ENCODE measurements around the gene DCLK1.

The DCLK1 gene

GRCh38 chr13:35851356-35851755 is 279.8 kb downstream of the DCLK1 start:
- 86 to 100% methylated on average over 2 to 3 of the region's 5 CpGs for WGBS, 2 experiments (ENCODE audit: insufficient coverage in 2 of 2)
- no peaks in the 10 kb centered on the region for H3K9me3 ChIP-seq (ENCODE audit: control insufficient read depth, low read length)

GRCh38 chr13:35850569-35850968 is 280.6 kb downstream of the DCLK1 start:
- 80% methylated on average over 1 to 2 of the region's 5 CpGs for WGBS, 2 experiments (ENCODE audit: insufficient coverage in 2 of 2)

More at GRCh38 chr13:35851356-35851755, 279.8 kb downstream of the DCLK1 start:
- H3K4me3 ChIP-seq (ENCODE audit: extremely low read depth, insufficient read depth, low read length, poor library complexity, severe bottlenecking), result no peak overlapping the region
- peaks cover 32% of the 10 kb centered on the region for H3K4me1 ChIP-seq (ENCODE audit: control insufficient read depth, insufficient read depth, low read length, poor library complexity, severe bottlenecking)
- no peaks in the 10 kb centered on the region for H3K36me3 ChIP-seq (ENCODE audit: control insufficient read depth, insufficient read depth, low read length)
- no peak overlapping the region for H3K27ac ChIP-seq (ENCODE audit: low read depth, low read length, severe bottlenecking)

GRCh38 chr13:35849256-35849644 is 281.9 kb downstream of the DCLK1 start:
- Histone ChIP-seq H3K27ac (ENCODE audit: low read depth, low read length, severe bottlenecking) (no peak overlapping the region), H3K36me3 (ENCODE audit: control insufficient read depth, insufficient read depth, low read length) (no peaks in the 10 kb centered on the region), H3K9me3 (ENCODE audit: control insufficient read depth, low read length) (no peaks in the 10 kb centered on the region), H3K4me1 (ENCODE audit: control insufficient read depth, insufficient read depth, low read length, poor library complexity, severe bottlenecking) (peaks cover 16% of the 10 kb centered on the region), H3K4me3 (ENCODE audit: extremely low read depth, insufficient read depth, low read length, poor library complexity, severe bottlenecking) (no peak overlapping the region)
- WGBS, 2 experiments (ENCODE audit: insufficient coverage in 2 of 2), result no CpG with 5 or more reads among the region's 2 CpGs

More at GRCh38 chr13:35850569-35850968, 280.6 kb downstream of the DCLK1 start:
- H3K4me3 ChIP-seq (ENCODE audit: extremely low read depth, insufficient read depth, low read length, poor library complexity, severe bottlenecking), result no peak overlapping the region
- H3K36me3 ChIP-seq (ENCODE audit: control insufficient read depth, insufficient read depth, low read length), result no peaks in the 10 kb centered on the region
- H3K9me3 ChIP-seq (ENCODE audit: control insufficient read depth, low read length), result no peaks in the 10 kb centered on the region
- no peak overlapping the region for H3K27ac ChIP-seq (ENCODE audit: low read depth, low read length, severe bottlenecking)
- H3K4me1 ChIP-seq (ENCODE audit: control insufficient read depth, insufficient read depth, low read length, poor library complexity, severe bottlenecking), result peaks cover 26% of the 10 kb centered on the region

DNA sequence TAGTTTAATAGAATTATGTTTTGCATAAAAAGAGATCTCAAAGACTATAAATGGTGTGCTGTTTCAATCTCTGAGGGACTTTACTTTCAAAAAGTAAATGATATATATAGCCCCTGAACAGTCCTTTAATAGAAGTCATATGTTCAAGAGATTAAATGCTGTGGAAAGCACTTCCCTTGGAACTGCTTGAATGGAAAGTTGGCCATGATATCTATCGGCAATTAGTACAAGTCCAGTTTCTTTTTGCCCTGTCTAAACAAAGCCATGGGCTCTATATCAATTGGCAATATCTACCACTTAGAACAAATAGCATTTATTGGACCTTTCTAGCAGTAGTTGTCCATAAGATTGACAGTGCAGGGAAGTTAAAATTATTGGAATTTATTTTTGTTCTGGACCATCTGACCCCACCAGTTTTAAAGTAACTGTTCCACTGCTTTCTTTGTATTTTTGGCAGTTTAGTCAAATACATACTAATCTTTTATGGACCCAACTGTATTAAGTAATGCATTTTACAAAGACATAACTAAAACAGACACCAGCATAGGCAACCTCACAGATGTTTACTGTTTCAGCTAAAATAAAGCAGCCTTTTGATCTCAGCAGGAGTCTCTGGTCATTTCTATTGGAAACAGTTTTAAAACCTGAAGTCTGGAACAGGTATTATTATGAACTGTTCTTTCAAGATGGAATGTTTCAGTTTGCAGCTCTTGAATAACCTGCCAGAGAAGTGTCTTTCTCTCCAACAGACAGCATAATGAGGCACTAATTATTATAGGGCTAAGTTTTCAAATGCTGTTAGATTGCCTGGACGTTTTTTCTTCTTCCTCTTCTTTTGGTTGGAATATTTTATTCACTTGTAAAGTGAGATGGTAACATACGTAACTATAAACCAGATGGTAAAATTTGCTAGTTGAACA is 282.6 kb downstream of the DCLK1 start:
- Histone ChIP-seq H3K9me3 (ENCODE audit: control insufficient read depth, low read length) (no peaks in the 10 kb centered on the region), H3K4me3 (ENCODE audit: extremely low read depth, insufficient read depth, low read length, poor library complexity, severe bottlenecking) (no peak overlapping the region), H3K27ac (ENCODE audit: low read depth, low read length, severe bottlenecking) (no peak overlapping the region), H3K4me1 (ENCODE audit: control insufficient read depth, insufficient read depth, low read length, poor library complexity, severe bottlenecking) (peaks cover 10% of the 10 kb centered on the region), H3K36me3 (ENCODE audit: control insufficient read depth, insufficient read depth, low read length) (no peaks in the 10 kb centered on the region)
- WGBS, 2 experiments (ENCODE audit: insufficient coverage in 2 of 2), result 86% methylated on average over 1 of the region's 3 CpGs; no CpG with 5 or more reads in 1 of the 2 experiments

DNA sequence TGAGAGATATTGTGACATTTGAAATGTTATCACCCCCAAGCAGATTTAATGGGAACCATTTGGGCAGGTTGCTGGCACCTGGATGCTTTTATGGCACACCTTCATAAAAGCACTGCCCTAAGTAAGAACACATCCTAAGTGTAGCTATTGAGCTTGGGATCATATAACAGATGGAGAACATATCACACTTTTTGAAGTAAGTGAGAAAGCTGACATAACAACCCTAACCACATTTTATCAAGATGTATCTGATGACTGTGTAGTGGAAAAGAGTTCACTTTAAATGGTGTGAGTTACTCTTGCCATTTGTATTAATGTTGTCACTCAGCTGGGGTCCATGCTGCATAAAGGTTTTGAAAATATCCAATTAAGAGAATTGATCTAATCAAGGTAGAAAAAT is 287.9 kb downstream of the DCLK1 start:
- Histone ChIP-seq H3K36me3 (ENCODE audit: control insufficient read depth, insufficient read depth, low read length) (no peaks in the 10 kb centered on the region), H3K4me1 (ENCODE audit: control insufficient read depth, insufficient read depth, low read length, poor library complexity, severe bottlenecking) (peaks cover 16% of the 10 kb centered on the region), H3K9me3 (ENCODE audit: control insufficient read depth, low read length) (no peaks in the 10 kb centered on the region), H3K4me3 (ENCODE audit: extremely low read depth, insufficient read depth, low read length, poor library complexity, severe bottlenecking) (no peak overlapping the region), H3K27ac (ENCODE audit: low read depth, low read length, severe bottlenecking) (no peak overlapping the region)

DNA sequence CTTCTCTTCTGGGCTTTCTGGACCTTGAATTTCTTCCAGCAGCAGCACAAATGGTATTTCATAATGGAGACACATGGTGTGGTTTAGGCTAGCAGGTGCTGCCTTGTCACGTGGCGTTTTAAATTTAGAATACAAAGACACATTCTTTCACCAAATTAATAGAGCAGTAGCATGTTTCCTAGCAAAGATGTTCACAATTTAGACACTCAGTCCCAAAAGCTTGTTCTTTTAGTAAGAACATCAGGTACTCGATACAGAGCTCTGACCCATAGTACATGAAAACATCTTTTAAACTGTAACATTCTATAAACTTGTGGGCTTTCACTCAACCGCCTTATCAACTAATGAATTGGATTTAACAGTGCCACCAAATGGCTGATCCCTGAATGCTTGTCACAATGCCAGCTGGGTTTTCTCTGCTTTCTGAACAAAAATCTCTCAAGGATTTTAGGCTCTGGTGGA is 290.1 kb downstream of the DCLK1 start:
- H3K27ac ChIP-seq (ENCODE audit: low read depth, low read length, severe bottlenecking), result no peak overlapping the region
- H3K4me1 ChIP-seq (ENCODE audit: control insufficient read depth, insufficient read depth, low read length, poor library complexity, severe bottlenecking), result peaks cover 22% of the 10 kb centered on the region
- no peaks in the 10 kb centered on the region for H3K9me3 ChIP-seq (ENCODE audit: control insufficient read depth, low read length)
- no peak overlapping the region for H3K4me3 ChIP-seq (ENCODE audit: extremely low read depth, insufficient read depth, low read length, poor library complexity, severe bottlenecking)
- H3K36me3 ChIP-seq (ENCODE audit: control insufficient read depth, insufficient read depth, low read length), result no peaks in the 10 kb centered on the region
- WGBS, 2 experiments (ENCODE audit: insufficient coverage in 2 of 2), result 93 to 95% methylated on average over 2 to 4 of the region's 4 CpGs

DNA sequence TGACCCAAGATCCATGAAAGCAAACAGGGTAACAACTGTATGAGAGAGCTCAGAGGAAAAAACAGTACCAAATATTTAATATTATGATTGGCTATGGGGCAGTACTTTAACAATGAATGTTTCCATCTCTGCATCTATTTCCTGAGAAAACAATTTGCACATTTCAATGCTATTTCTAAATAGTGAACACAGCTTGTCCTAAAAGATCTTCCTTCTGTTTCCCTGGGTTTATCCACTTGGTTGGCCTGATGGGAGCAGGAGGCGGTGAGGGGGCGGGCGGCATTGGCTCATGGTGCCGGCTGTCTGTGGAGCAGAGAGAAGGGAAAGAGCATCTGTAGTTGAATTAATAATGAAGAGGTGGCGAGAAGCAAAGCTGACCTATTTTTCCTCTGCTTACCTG is 291.4 kb downstream of the DCLK1 start:
- Histone ChIP-seq H3K4me3 (ENCODE audit: extremely low read depth, insufficient read depth, low read length, poor library complexity, severe bottlenecking) (no peak overlapping the region), H3K9me3 (ENCODE audit: control insufficient read depth, low read length) (no peaks in the 10 kb centered on the region), H3K27ac (ENCODE audit: low read depth, low read length, severe bottlenecking) (no peak overlapping the region), H3K36me3 (ENCODE audit: control insufficient read depth, insufficient read depth, low read length) (peaks cover 4% of the 10 kb centered on the region), H3K4me1 (ENCODE audit: control insufficient read depth, insufficient read depth, low read length, poor library complexity, severe bottlenecking) (peaks cover 22% of the 10 kb centered on the region)
- WGBS, 2 experiments (ENCODE audit: insufficient coverage in 2 of 2), result 83 to 96% methylated on average over 3 to 4 of the region's 5 CpGs

- no peaks in the 10 kb centered on the region for H3K9me3 ChIP-seq (ENCODE audit: control insufficient read depth, low read length)
- no peak overlapping the region for H3K4me3 ChIP-seq (ENCODE audit: extremely low read depth, insufficient read depth, low read length, poor library complexity, severe bottlenecking)
- peaks cover 32% of the 10 kb centered on the region for H3K4me1 ChIP-seq (ENCODE audit: control insufficient read depth, insufficient read depth, low read length, poor library complexity, severe bottlenecking)
- H3K36me3 ChIP-seq (ENCODE audit: control insufficient read depth, insufficient read depth, low read length), result peaks cover 6% of the 10 kb centered on the region
- H3K27ac ChIP-seq (ENCODE audit: low read depth, low read length, severe bottlenecking), result peak overlapping the region; percentile 30
- 50 to 86% methylated on average over 1 of the region's 1 CpG for WGBS, 2 experiments (ENCODE audit: insufficient coverage in 2 of 2)
Observed at GRCh38 chr13:35838356-35838755, 292.8 kb downstream of the DCLK1 start.

GRCh38 chr13:35836446-35836845 is 294.7 kb downstream of the DCLK1 start:
- Histone ChIP-seq H3K4me3 (ENCODE audit: extremely low read depth, insufficient read depth, low read length, poor library complexity, severe bottlenecking) (no peak overlapping the region), H3K4me1 (ENCODE audit: control insufficient read depth, insufficient read depth, low read length, poor library complexity, severe bottlenecking) (peaks cover 48% of the 10 kb centered on the region), H3K9me3 (ENCODE audit: control insufficient read depth, low read length) (no peaks in the 10 kb centered on the region), H3K36me3 (ENCODE audit: control insufficient read depth, insufficient read depth, low read length) (peaks cover 6% of the 10 kb centered on the region), H3K27ac (ENCODE audit: low read depth, low read length, severe bottlenecking) (no peak overlapping the region)
- WGBS, 2 experiments (ENCODE audit: insufficient coverage in 2 of 2), result 94 to 97% methylated on average over 4 to 6 of the region's 7 CpGs

GRCh38 chr13:35835989-35836388 is 295.2 kb downstream of the DCLK1 start:
- Histone ChIP-seq H3K4me3 (ENCODE audit: extremely low read depth, insufficient read depth, low read length, poor library complexity, severe bottlenecking) (no peak overlapping the region), H3K9me3 (ENCODE audit: control insufficient read depth, low read length) (no peaks in the 10 kb centered on the region), H3K4me1 (ENCODE audit: control insufficient read depth, insufficient read depth, low read length, poor library complexity, severe bottlenecking) (peaks cover 49% of the 10 kb centered on the region), H3K36me3 (ENCODE audit: control insufficient read depth, insufficient read depth, low read length) (peaks cover 6% of the 10 kb centered on the region), H3K27ac (ENCODE audit: low read depth, low read length, severe bottlenecking) (no peak overlapping the region)
- WGBS, 2 experiments (ENCODE audit: insufficient coverage in 2 of 2), result 90% methylated on average over 2 of the region's 4 CpGs; no CpG with 5 or more reads in 1 of the 2 experiments
